ENCODE results near the gene MYOM1. TPM values are rescaled to one million over a fixed set of nuclear protein-coding genes. Genes with fewer than 3 reads are reported as not detected.

The MYOM1 gene
- total and polyA plus RNA-seq, 2 donors from 2014 or later = 2.1 to 6.8 TPM

GRCh38 chr18:3213300-3214059, 6.3 kb downstream of the MYOM1 start:
- Histone ChIP-seq H3K4me1 (ENCODE audit: control insufficient read depth in 2 of 3, insufficient read depth in 2 of 3, low read depth in 1 of 3, low read length in 3 of 3) (peaks cover 0 to 3% (median 0%) of the 10 kb centered on the region in 3 donors), H3K9ac (ENCODE audit: low read length in 3 of 3) (no peak overlapping the region), H3K27ac (ENCODE audit: low read depth in 2 of 2, low read length in 2 of 2) (no peak overlapping the region), H3K9me3 (ENCODE audit: control insufficient read depth in 2 of 3, insufficient read depth in 1 of 3, low read length in 3 of 3) (no peaks in the 10 kb centered on the region), H3K27me3 (ENCODE audit: control insufficient read depth, insufficient read depth, low read length) (no peaks in the 10 kb centered on the region), H3K4me3 (ENCODE audit: low read length in 3 of 3) (no peak overlapping the region), H3K36me3 (ENCODE audit: control insufficient read depth in 2 of 3, insufficient read depth in 3 of 3, low read length in 3 of 3) (no peaks in the 10 kb centered on the region)
- FAIRE-seq (no peak), DNase-seq (peak in 1 of 5 donors; percentile 16)
- intact Hi-C loops (cut with DNase I) = no loop called here
- TF ChIP-seq, protein P1, sequence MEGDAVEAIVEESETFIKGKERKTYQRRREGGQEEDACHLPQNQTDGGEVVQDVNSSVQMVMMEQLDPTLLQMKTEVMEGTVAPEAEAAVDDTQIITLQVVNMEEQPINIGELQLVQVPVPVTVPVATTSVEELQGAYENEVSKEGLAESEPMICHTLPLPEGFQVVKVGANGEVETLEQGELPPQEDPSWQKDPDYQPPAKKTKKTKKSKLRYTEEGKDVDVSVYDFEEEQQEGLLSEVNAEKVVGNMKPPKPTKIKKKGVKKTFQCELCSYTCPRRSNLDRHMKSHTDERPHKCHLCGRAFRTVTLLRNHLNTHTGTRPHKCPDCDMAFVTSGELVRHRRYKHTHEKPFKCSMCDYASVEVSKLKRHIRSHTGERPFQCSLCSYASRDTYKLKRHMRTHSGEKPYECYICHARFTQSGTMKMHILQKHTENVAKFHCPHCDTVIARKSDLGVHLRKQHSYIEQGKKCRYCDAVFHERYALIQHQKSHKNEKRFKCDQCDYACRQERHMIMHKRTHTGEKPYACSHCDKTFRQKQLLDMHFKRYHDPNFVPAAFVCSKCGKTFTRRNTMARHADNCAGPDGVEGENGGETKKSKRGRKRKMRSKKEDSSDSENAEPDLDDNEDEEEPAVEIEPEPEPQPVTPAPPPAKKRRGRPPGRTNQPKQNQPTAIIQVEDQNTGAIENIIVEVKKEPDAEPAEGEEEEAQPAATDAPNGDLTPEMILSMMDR (IDR thresholded peaks at IDR 0.05; ENCODE audit: borderline replicate concordance, extremely low read depth, insufficient read depth) = no peak

DNA sequence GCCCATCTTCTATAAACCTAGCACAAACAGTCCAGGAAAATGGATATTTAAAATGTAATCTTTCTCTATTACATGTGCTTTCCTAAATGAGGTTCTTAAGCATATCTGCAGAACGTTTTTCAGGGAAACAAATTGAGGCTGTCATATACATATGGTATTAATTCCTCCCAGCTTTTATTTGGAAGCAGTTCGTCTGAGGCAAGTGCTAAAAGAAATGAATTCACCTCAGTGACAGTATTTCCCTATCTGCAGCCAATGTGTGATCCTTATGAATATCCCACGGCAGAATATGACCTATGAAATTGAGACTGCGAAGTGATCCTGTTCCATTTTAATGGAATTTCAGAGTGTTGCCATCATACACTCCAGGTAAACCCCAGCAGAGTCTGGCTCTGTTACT, 7.1 kb downstream of the MYOM1 start:
- H3K27me3 ChIP-seq (ENCODE audit: control insufficient read depth, insufficient read depth, low read length) = no peaks in the 10 kb centered on the region
- no peaks in the 10 kb centered on the region for H3K9me3 ChIP-seq (ENCODE audit: control insufficient read depth in 2 of 3, insufficient read depth in 1 of 3, low read length in 3 of 3)
- TF ChIP-seq, protein P1 (IDR thresholded peaks at IDR 0.05; ENCODE audit: borderline replicate concordance, extremely low read depth, insufficient read depth) = no peak
- FAIRE-seq (no peak), DNase-seq (no peak)
- H3K27ac ChIP-seq (ENCODE audit: low read depth in 2 of 2, low read length in 2 of 2) = no peak overlapping the region
- intact Hi-C loops (cut with DNase I) = no loop called here
- H3K4me1 ChIP-seq (ENCODE audit: control insufficient read depth in 2 of 3, insufficient read depth in 2 of 3, low read depth in 1 of 3, low read length in 3 of 3) = peaks cover 0 to 3% (median 0%) of the 10 kb centered on the region in 3 donors
- no peaks in the 10 kb centered on the region for H3K36me3 ChIP-seq (ENCODE audit: control insufficient read depth in 2 of 3, insufficient read depth in 3 of 3, low read length in 3 of 3)
- no peak overlapping the region for H3K4me3 ChIP-seq (ENCODE audit: low read length in 3 of 3)
- H3K9ac ChIP-seq (ENCODE audit: low read length in 3 of 3) = no peak overlapping the region

- TF ChIP-seq, protein P1 (IDR thresholded peaks at IDR 0.05; ENCODE audit: borderline replicate concordance, extremely low read depth, insufficient read depth) = no peak
- Histone ChIP-seq H3K9ac (ENCODE audit: low read length in 3 of 3) (no peak overlapping the region), H3K4me1 (ENCODE audit: control insufficient read depth in 2 of 3, insufficient read depth in 2 of 3, low read depth in 1 of 3, low read length in 3 of 3) (peaks cover 0 to 3% (median 0%) of the 10 kb centered on the region in 3 donors), H3K36me3 (ENCODE audit: control insufficient read depth in 2 of 3, insufficient read depth in 3 of 3, low read length in 3 of 3) (no peaks in the 10 kb centered on the region), H3K4me3 (ENCODE audit: low read length in 3 of 3) (no peak overlapping the region), H3K9me3 (ENCODE audit: control insufficient read depth in 2 of 3, insufficient read depth in 1 of 3, low read length in 3 of 3) (no peaks in the 10 kb centered on the region), H3K27ac (ENCODE audit: low read depth in 2 of 2, low read length in 2 of 2) (no peak overlapping the region), H3K27me3 (ENCODE audit: control insufficient read depth, insufficient read depth, low read length) (no peaks in the 10 kb centered on the region)
- peak in 1 of 5 donors; percentile 40 for DNase-seq
- intact Hi-C loops (cut with DNase I) = no loop called here
- FAIRE-seq = no peak
Observed at GRCh38 chr18:3211236-3211992, 8.4 kb downstream of the MYOM1 start.

Measured in kidney (tissue), 14 donors.